Measurements from ENCODE around the gene ERCC5. TPM values are rescaled to one million over a fixed set of nuclear protein-coding genes. Genes with fewer than 3 reads are reported as not detected.

Gene ERCC5
- total RNA-seq, 1 experiment from 2014 or later = 51.9 TPM

- no peak for DNase-seq (ENCODE audit: low read depth)
Observed at GRCh38 chr13:102881819-102882686, 36.2 kb downstream of the ERCC5 start.

GRCh38 chr13:102892503-102892902 is 46.7 kb downstream of the ERCC5 start:
- DNase-seq (ENCODE audit: low read depth) = no peak

GRCh38 chr13:102897371-102898138 is 51.7 kb downstream of the ERCC5 start:
- no peak for DNase-seq (ENCODE audit: low read depth)

GRCh38 chr13:102900193-102900608 is 54.4 kb downstream of the ERCC5 start:
- no peak for DNase-seq (ENCODE audit: low read depth)

- no peak for DNase-seq (ENCODE audit: low read depth)
Observed at GRCh38 chr13:102901056-102901455, 55.2 kb downstream of the ERCC5 start.

GRCh38 chr13:102901615-102902305 is 55.9 kb downstream of the ERCC5 start:
- DNase-seq (ENCODE audit: low read depth) = no peak

GRCh38 chr13:102902789-102903347 is 57.0 kb downstream of the ERCC5 start:
- DNase-seq (ENCODE audit: low read depth) = no peak

GRCh38 chr13:102903659-102904407 is 58.0 kb downstream of the ERCC5 start:
- peak; percentile 10 for DNase-seq (ENCODE audit: low read depth)

- no peak for DNase-seq (ENCODE audit: low read depth)
Observed at GRCh38 chr13:102904408-102904862, 58.6 kb downstream of the ERCC5 start.

GRCh38 chr13:102905905-102906771 is 60.3 kb downstream of the ERCC5 start:
- DNase-seq (ENCODE audit: low read depth) = no peak

- no peak for DNase-seq (ENCODE audit: low read depth)
Observed at GRCh38 chr13:102907016-102907756, 61.4 kb downstream of the ERCC5 start.

- DNase-seq (ENCODE audit: low read depth) = no peak
Observed at GRCh38 chr13:102907886-102908515, 62.2 kb downstream of the ERCC5 start.

- no peak for DNase-seq (ENCODE audit: low read depth)
Observed at GRCh38 chr13:102909971-102910370, 64.1 kb downstream of the ERCC5 start.

GRCh38 chr13:102911336-102911735 is 65.5 kb downstream of the ERCC5 start:
- no peak for DNase-seq (ENCODE audit: low read depth)

- no peak for DNase-seq (ENCODE audit: low read depth)
Observed at GRCh38 chr13:102912599-102912998, 66.8 kb downstream of the ERCC5 start.

- peak; percentile 42 for DNase-seq (ENCODE audit: low read depth)
Observed at GRCh38 chr13:102913914-102914313, 68.1 kb downstream of the ERCC5 start.

GRCh38 chr13:102914339-102914930 is 68.6 kb downstream of the ERCC5 start:
- no peak for DNase-seq (ENCODE audit: low read depth)

- no peak for DNase-seq (ENCODE audit: low read depth)
Observed at GRCh38 chr13:102915393-102915930, 69.6 kb downstream of the ERCC5 start.
